ENCODE measurements around the gene TPPP. TPM values are rescaled to one million over a fixed set of nuclear protein-coding genes. Genes with fewer than 3 reads are reported as not detected.

TPPP gene
- total RNA-seq, 2 experiments from 2014 or later = 0.18 to 0.20 TPM

GRCh38 chr5:643351-643801, 49.8 kb downstream of the TPPP start:
- no peaks in the 10 kb centered on the region for H3K27me3 Mint-ChIP-seq
- H3K4me1 Mint-ChIP-seq (ENCODE audit: low read depth) = no peaks in the 10 kb centered on the region
- CTCF ChIA-PET = interaction anchor here (0.7 kb wide), 1 partner anchor 33 kb away, joined by 3 read pairs; no protein-coding TSS in a partner anchor
- TF ChIP-seq, protein P1, sequence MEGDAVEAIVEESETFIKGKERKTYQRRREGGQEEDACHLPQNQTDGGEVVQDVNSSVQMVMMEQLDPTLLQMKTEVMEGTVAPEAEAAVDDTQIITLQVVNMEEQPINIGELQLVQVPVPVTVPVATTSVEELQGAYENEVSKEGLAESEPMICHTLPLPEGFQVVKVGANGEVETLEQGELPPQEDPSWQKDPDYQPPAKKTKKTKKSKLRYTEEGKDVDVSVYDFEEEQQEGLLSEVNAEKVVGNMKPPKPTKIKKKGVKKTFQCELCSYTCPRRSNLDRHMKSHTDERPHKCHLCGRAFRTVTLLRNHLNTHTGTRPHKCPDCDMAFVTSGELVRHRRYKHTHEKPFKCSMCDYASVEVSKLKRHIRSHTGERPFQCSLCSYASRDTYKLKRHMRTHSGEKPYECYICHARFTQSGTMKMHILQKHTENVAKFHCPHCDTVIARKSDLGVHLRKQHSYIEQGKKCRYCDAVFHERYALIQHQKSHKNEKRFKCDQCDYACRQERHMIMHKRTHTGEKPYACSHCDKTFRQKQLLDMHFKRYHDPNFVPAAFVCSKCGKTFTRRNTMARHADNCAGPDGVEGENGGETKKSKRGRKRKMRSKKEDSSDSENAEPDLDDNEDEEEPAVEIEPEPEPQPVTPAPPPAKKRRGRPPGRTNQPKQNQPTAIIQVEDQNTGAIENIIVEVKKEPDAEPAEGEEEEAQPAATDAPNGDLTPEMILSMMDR (IDR thresholded peaks at IDR 0.05) = no peak
- H3K9me3 Mint-ChIP-seq = no peaks in the 10 kb centered on the region
- ATAC-seq (no peak), DNase-seq (no peak)
- H3K36me3 Mint-ChIP-seq (ENCODE audit: low read depth) = peaks cover 11% of the 10 kb centered on the region
- no peak overlapping the region for H3K4me3 Mint-ChIP-seq
- intact Hi-C loops (cut with micrococcal nuclease) = no loop called here
- POLR2A ChIA-PET = no interaction called here
- no peak overlapping the region for H3K27ac Mint-ChIP-seq

DNA sequence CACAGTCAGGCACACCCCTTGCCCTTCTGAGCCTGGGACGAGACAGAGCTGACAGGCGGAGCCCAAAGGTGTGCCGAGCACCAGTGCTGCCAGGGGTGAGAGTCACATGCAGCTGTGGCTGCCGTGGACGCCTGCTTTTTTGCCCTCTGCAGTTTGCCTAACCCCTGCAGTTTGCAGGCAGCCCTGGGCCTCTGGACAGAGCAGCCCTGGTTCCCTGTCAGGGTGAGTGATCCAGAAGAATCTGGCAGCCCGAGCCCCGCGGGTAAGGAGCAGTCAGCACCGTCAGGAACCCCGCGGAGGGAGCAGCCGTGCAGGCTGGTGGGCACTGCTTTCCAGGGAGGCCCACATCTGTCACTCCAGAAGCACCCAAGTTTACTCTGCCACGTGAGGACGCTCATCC, 50.7 kb downstream of the TPPP start:
- Mint-ChIP-seq H3K27ac (no peak overlapping the region), H3K4me3 (no peak overlapping the region), H3K4me1 (ENCODE audit: low read depth) (no peaks in the 10 kb centered on the region), H3K27me3 (no peaks in the 10 kb centered on the region), H3K9me3 (no peaks in the 10 kb centered on the region), H3K36me3 (ENCODE audit: low read depth) (peaks cover 17% of the 10 kb centered on the region)
- intact Hi-C loops (cut with micrococcal nuclease) = no loop called here
- TF ChIP-seq, protein P1 (IDR thresholded peaks at IDR 0.05) = no peak
- DNase-seq (no peak), ATAC-seq (no peak)
- ChIA-PET POLR2A (no interaction called here), CTCF (no interaction called here)

DNA sequence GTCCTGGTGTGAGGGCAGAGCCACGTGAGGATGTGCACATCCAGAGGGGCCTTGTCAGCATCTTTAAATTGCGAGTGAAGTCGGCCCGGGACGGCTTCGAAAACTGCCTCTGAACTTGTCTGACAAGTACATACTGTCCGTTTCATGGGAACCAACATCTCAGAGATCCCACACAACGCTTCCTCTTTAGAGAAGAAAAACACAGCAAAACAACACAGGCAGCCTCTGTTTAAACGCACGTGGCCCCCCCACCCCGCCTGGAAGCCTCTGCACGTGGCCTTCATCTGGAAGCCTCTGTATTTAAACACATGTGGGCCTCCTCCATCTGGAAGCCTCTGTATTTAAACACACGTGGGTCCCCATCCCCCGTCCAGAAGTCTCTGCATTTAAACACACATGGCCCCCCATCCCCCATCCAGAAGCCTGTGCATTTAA, 51.8 kb downstream of the TPPP start:
- Mint-ChIP-seq H3K36me3 (ENCODE audit: low read depth) (peaks cover 25% of the 10 kb centered on the region), H3K27me3 (no peaks in the 10 kb centered on the region), H3K9me3 (no peaks in the 10 kb centered on the region), H3K4me3 (no peak overlapping the region), H3K4me1 (ENCODE audit: low read depth) (no peaks in the 10 kb centered on the region), H3K27ac (no peak overlapping the region)
- intact Hi-C loops (cut with micrococcal nuclease) = no loop called here
- CTCF ChIA-PET = no interaction called here
- TF ChIP-seq, protein P1 (IDR thresholded peaks at IDR 0.05) = no peak
- no peak for ATAC-seq
- POLR2A ChIA-PET = interaction anchor here (0.7 kb wide), 1 partner anchor 273 kb away, joined by 3 read pairs; no protein-coding TSS in a partner anchor
- DNase-seq = no peak

- ChIA-PET CTCF (interaction anchor here (1.0 kb wide), 1 partner anchor 19 kb away, joined by 3 read pairs; no protein-coding TSS in a partner anchor), POLR2A (interaction anchor here (0.7 kb wide), 1 partner anchor 273 kb away, joined by 3 read pairs; no protein-coding TSS in a partner anchor)
- DNase-seq (no peak), ATAC-seq (no peak)
- Mint-ChIP-seq H3K27me3 (no peaks in the 10 kb centered on the region), H3K27ac (no peak overlapping the region), H3K36me3 (ENCODE audit: low read depth) (peaks cover 32% of the 10 kb centered on the region), H3K4me1 (ENCODE audit: low read depth) (no peaks in the 10 kb centered on the region), H3K9me3 (no peaks in the 10 kb centered on the region), H3K4me3 (no peak overlapping the region)
- TF ChIP-seq, protein P1 (IDR thresholded peaks at IDR 0.05) = no peak
- intact Hi-C loops (cut with micrococcal nuclease) = no loop called here
Measured at GRCh38 chr5:640461-641330, 52.5 kb downstream of the TPPP start.

DNA sequence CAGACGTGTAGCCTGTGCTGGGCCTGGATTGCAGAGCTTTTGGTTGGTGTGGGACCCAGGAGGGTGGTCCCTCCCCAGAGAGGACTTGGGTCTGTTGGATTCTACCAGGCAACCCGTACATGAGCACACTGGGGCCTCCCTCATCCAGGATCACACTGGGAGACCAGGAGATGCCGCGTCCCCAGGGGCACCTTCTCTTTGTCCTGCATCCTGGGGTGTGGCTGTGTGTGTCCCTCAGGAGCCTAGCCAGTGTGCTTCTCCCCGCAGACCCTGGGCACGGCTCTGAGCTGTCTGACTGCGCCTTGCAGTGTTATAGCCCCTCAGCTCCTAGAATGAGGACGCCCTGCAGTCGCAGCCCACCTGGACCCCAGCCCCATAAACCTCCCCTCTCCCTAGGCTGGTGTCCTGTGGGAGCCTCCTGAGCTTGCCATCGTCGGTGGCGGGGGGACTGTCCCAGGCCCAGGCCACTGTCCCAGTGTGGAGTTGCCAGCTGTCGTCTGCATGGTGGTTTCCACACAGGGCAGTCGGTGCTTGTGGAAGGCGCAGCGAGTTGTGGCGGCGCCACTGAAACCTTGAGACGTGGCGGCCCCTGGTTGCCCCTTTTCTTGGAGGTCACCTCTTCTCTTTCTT, 53.5 kb downstream of the TPPP start:
- CTCF ChIA-PET = no interaction called here
- intact Hi-C loops (cut with micrococcal nuclease) = no loop called here
- Mint-ChIP-seq H3K27ac (no peak overlapping the region), H3K36me3 (ENCODE audit: low read depth) (peaks cover 39% of the 10 kb centered on the region), H3K27me3 (no peaks in the 10 kb centered on the region), H3K4me1 (ENCODE audit: low read depth) (no peaks in the 10 kb centered on the region), H3K4me3 (no peak overlapping the region), H3K9me3 (no peaks in the 10 kb centered on the region)
- ATAC-seq = no peak
- DNase-seq = no peak
- TF ChIP-seq, protein P1 (IDR thresholded peaks at IDR 0.05) = no peak
- POLR2A ChIA-PET = no interaction called here
